Astrocyte of the spinal cord (primary cell): ENCODE data around the gene ANAPC5.
"Not testable (repeated sequence)": the region's sequence is repeated elsewhere in the genome, so short reads cannot be mapped to it uniquely, and the experiment has no call there.

Experiments used
- DNase-seq: peaks from one replicate; pipeline ENCODE4 v3.0.0; 2011; ENCODE audit warnings: low read depth, low spot score
- H3K4me3 ChIP-seq: 2 replicates; pipeline ENCODE4 v1.5.1; 2011; ENCODE audit warnings: low read depth, mild to moderate bottlenecking, low read length, moderate library complexity
- in situ Hi-C: cut with HindIII; loops from 2 replicates; pipeline ENCODE4 v1.10.0; 2017; ENCODE audit warnings: low sequenced_read_pairs
- TF ChIP-seq, protein P1 (sequence below): IDR thresholded peaks from 2 replicates; pipeline ENCODE4 v1.5.1; 2012; ENCODE audit warnings: low read depth, mild to moderate bottlenecking, low read length, inconsistent platforms

ANAPC5 gene

DNA sequence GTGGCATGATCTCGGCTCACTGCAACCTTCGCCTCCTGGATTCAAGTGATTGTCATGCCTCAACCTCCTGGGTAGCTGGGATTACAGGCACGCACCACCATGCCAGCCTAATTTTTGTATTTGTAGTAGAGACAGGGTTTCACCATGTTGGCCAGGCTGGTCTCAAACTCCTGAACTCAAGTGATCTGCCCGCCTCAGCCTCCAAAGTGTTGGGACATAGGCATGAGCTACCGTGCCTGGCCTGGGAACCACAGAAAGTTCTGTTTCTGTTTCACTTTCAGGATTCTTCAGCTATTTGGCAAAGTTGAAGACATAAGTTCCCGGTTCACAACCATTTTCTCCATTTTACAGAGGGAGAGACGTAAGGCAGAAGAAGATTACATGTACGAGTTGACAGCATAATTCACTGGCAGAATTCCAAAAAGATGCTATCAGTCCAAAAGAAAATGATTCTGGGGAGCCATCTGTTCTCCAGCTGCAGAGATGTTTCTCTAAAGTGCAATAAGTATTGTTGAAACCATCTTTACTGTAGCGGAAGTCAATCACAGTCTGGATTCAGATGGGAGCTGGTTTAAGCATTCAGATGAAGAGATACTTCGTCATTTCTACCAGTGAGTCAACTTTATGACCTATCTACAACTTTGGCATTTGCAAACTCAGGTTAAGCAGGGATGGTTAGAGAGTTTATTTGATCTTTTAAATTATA lies 39.6 kb upstream of the ANAPC5 start:
- TF ChIP-seq, protein P1, sequence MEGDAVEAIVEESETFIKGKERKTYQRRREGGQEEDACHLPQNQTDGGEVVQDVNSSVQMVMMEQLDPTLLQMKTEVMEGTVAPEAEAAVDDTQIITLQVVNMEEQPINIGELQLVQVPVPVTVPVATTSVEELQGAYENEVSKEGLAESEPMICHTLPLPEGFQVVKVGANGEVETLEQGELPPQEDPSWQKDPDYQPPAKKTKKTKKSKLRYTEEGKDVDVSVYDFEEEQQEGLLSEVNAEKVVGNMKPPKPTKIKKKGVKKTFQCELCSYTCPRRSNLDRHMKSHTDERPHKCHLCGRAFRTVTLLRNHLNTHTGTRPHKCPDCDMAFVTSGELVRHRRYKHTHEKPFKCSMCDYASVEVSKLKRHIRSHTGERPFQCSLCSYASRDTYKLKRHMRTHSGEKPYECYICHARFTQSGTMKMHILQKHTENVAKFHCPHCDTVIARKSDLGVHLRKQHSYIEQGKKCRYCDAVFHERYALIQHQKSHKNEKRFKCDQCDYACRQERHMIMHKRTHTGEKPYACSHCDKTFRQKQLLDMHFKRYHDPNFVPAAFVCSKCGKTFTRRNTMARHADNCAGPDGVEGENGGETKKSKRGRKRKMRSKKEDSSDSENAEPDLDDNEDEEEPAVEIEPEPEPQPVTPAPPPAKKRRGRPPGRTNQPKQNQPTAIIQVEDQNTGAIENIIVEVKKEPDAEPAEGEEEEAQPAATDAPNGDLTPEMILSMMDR = no peak
- no peak overlapping the region for H3K4me3 ChIP-seq
- in situ Hi-C loops = no loop called here
- no peak for DNase-seq

- DNase-seq = no peak
- in situ Hi-C loops = no loop called here
- no peak overlapping the region for H3K4me3 ChIP-seq
- TF ChIP-seq, protein P1 = no peak
Measured at GRCh38 chr12:121390856-121391255, 38.6 kb upstream of the ANAPC5 start.

DNA sequence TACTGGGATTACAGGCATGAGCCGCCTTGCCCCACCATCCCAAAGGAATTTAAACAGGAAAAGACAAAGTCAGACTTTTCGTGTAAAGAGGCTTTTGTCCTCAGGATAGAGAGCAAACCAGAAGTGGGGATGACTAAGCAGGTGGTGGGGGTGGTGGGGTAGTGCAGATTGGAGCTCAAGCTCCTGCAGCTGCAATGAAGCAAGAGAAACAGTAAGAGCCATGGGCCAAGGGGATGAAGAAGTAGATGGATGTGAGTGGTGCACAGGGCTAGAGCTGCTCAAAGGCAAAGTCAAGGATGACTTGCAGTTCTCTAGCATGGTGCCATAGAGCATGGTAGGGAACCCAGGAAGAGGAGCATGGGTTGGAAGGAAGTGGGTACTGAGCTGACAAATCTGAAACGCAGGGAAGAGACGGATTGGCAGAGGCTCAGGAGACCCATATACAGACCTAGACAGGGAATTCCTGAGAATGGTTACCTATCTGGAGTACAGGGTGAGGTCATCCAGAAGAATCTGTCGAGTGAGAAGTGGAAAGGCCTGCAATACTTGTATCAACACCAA lies 36.3 kb upstream of the ANAPC5 start:
- peak; percentile 55 for DNase-seq
- no peak overlapping the region for H3K4me3 ChIP-seq
- in situ Hi-C loops = no loop called here
- TF ChIP-seq, protein P1 = no peak

DNA sequence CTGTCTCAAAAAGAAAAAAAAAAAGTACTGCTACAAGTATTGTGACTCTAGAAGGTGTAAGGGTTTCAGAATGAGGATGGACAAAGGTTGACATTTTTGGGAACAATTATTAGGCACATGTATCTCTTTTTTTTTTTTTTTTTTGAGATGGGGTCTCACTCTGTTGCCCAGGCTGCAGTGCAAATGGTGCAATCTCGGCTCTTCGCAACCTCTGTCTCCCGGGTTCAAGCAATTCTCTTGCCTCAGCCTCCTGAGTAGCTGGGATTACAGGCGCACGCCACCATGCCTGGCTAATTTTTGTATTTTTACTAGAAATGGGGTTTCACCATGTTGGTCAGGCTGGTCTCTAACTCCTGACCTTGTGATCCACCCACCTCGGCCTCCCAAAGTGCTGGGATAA lies 32.7 kb upstream of the ANAPC5 start:
- DNase-seq, H3K4me3 ChIP-seq, in situ Hi-C loops: not testable (repeated sequence)

GRCh38 chr12:121383601-121384021 lies 31.4 kb upstream of the ANAPC5 start:
- H3K4me3 ChIP-seq = no peak overlapping the region
- in situ Hi-C loops = no loop called here
- DNase-seq = no peak
- TF ChIP-seq, protein P1 = peak; percentile 5

- in situ Hi-C loops = no loop called here
- H3K4me3 ChIP-seq = no peak overlapping the region
- no peak for DNase-seq
- TF ChIP-seq, protein P1 = no peak
Measured at GRCh38 chr12:121379945-121380344, 27.7 kb upstream of the ANAPC5 start.

- TF ChIP-seq, protein P1 = no peak
- in situ Hi-C loops = no loop called here
- DNase-seq = no peak
- no peak overlapping the region for H3K4me3 ChIP-seq
Measured at GRCh38 chr12:121378736-121379135, 26.5 kb upstream of the ANAPC5 start.
